Endothelial cell of umbilical vein (primary cell): ENCODE data around the gene ZC3H18. TPM values are rescaled to one million over a fixed set of nuclear protein-coding genes. Genes with fewer than 3 reads are reported as not detected.

ENCODE experiments used
- BruUV-seq: library from RNA; stranded (reverse); fragments of 400-500 nt; replicated peaks from 2 replicates; lab custom pipeline; 2021; lab: Mats Ljungman, UMichigan
- CTCF ChIA-PET: fragments of 300-600, 350-600 bp; sonication (Branson Sonifier 250); formaldehyde crosslinking; loops from one replicate; lab custom pipeline; 2021; ENCODE audit warnings: antibody characterized with exemption, inconsistent platforms; lab: Charles Lee
- POLR2A ChIA-PET: fragments of 300-600, 350-600 bp; sonication (Branson Sonifier 250); formaldehyde crosslinking; loops from one replicate; lab custom pipeline; 2021; ENCODE audit warnings: antibody characterized with exemption, inconsistent platforms; lab: Charles Lee
- DNase-seq: peaks from one replicate; pipeline ENCODE4 v3.0.0-alpha.2; 2011; ENCODE audit warnings: low read depth, low spot score
- FAIRE-seq: peaks from 2 replicates; lab custom pipeline; 2011; peaks lifted over from hg19 to GRCh38; lab: Jason Lieb, UNC
- H2AFZ ChIP-seq: 2 replicates; pipeline ENCODE4 v1.6.0; 2012; ENCODE audit warnings: low read depth, low read length, control low read depth, inconsistent platforms
- H3K27ac ChIP-seq: 2 replicates; pipeline ENCODE4 v1.5.1; 2011; ENCODE audit warnings: low read depth, mild to moderate bottlenecking, control low read depth, low read length, moderate library complexity; ENCODE audit not compliant: insufficient read depth
- H3K27me3 ChIP-seq, 2 experiments: 2 replicates each; pipeline versions ENCODE4 v1.6.0 to v1.6.1; 2011; ENCODE audit warnings: low read length in 2 of 2, mixed read lengths in 1 of 2; ENCODE audit not compliant: control insufficient read depth in 2 of 2, insufficient read depth in 2 of 2
- H3K36me3 ChIP-seq, 2 experiments: 2 replicates in 1 of 2; 3 replicates in 1 of 2; pipeline ENCODE4 v1.5.1; 2011; ENCODE audit warnings: low read length in 2 of 2, mild to moderate bottlenecking in 1 of 2, moderate library complexity in 1 of 2; ENCODE audit not compliant: control insufficient read depth in 2 of 2, insufficient read depth in 2 of 2; ENCODE audit errors: extremely low read depth in 1 of 2
- H3K4me1 ChIP-seq: 3 replicates; pipeline ENCODE4 v1.5.1; 2011; ENCODE audit warnings: mild to moderate bottlenecking, low read length; ENCODE audit not compliant: control insufficient read depth, insufficient read depth; ENCODE audit errors: extremely low read depth
- H3K4me2 ChIP-seq: 2 replicates; pipeline ENCODE4 v1.6.1; 2011; ENCODE audit warnings: low read length, control low read depth, mixed read lengths; ENCODE audit not compliant: insufficient read depth
- H3K4me3 ChIP-seq, 3 experiments: fragments of 200-600 bp in 1 of 3; sonication (generic), shearing (Covaris generic) in 1 of 3; replicated peaks in 1 of 3; 2 replicates each; pipeline ENCODE4 v1.5.1; 2011 to 2016; ENCODE audit warnings: control low read depth in 3 of 3, low read length in 3 of 3, mild to moderate bottlenecking in 2 of 3, inconsistent platforms in 1 of 3, low read depth in 1 of 3, moderate library complexity in 1 of 3; ENCODE audit not compliant: insufficient read depth in 1 of 3
- H3K79me2 ChIP-seq: 2 replicates; pipeline ENCODE4 v1.6.0; 2012; ENCODE audit warnings: low read length, inconsistent platforms; ENCODE audit not compliant: control insufficient read depth, insufficient read depth
- H3K9ac ChIP-seq: replicated peaks from 2 replicates; pipeline ENCODE3; 2011; ENCODE audit warnings: low read length, control low read depth; ENCODE audit not compliant: insufficient read depth; ENCODE audit errors: extremely low read depth
- H3K9me1 ChIP-seq: replicated peaks from 3 replicates; pipeline ENCODE4 v1.6.0; 2011; ENCODE audit warnings: mild to moderate bottlenecking, low read length; ENCODE audit not compliant: control insufficient read depth, insufficient read depth; ENCODE audit errors: extremely low read depth
- H3K9me3 ChIP-seq: replicated peaks from 2 replicates; pipeline ENCODE4 v1.5.1; 2012; ENCODE audit warnings: low read length, inconsistent platforms; ENCODE audit not compliant: control insufficient read depth, insufficient read depth
- H4K20me1 ChIP-seq: replicated peaks from 2 replicates; pipeline ENCODE3; 2011; ENCODE audit warnings: mild to moderate bottlenecking, low read length; ENCODE audit not compliant: control insufficient read depth, insufficient read depth; ENCODE audit errors: extremely low read depth
- EZH2 ChIP-seq: IDR thresholded peaks from 2 replicates; pipeline ENCODE4 v1.6.1; 2012; ENCODE audit warnings: borderline replicate concordance, low read depth, mild to moderate bottlenecking, moderate library complexity, low read length, inconsistent platforms; ENCODE audit not compliant: severe bottlenecking
- FOS ChIP-seq: IDR thresholded peaks from 2 replicates; pipeline ENCODE4 v1.6.1; 2011; ENCODE audit warnings: mild to moderate bottlenecking, low read length, moderate library complexity, borderline replicate concordance; ENCODE audit not compliant: insufficient read depth
- GATA2 ChIP-seq: IDR thresholded peaks from 2 replicates; pipeline ENCODE4 v1.7.0; 2011; ENCODE audit warnings: low read depth, mild to moderate bottlenecking, moderate library complexity, mixed read lengths, low read length; ENCODE audit not compliant: insufficient read length, insufficient read depth
- JUN ChIP-seq: IDR thresholded peaks from 2 replicates; pipeline ENCODE4 v1.6.1; 2011; ENCODE audit warnings: borderline replicate concordance, low read depth; ENCODE audit not compliant: insufficient read length, insufficient read depth
- MAX ChIP-seq: IDR thresholded peaks from 2 replicates; pipeline ENCODE4 v1.6.1; 2011; ENCODE audit not compliant: insufficient read depth, insufficient read length
- MYC ChIP-seq: IDR thresholded peaks from one replicate; pipeline ENCODE4 v1.6.1; 2011; ENCODE audit warnings: mild to moderate bottlenecking, low read depth, low read length
- POLR2A ChIP-seq: IDR thresholded peaks from 2 replicates; pipeline ENCODE4 v1.6.1; 2012; ENCODE audit warnings: low read depth, mild to moderate bottlenecking, control low read depth, low read length
- POLR2AphosphoS5 ChIP-seq: IDR thresholded peaks from 2 replicates; pipeline ENCODE4 v1.6.1; 2012; ENCODE audit warnings: low read depth, mild to moderate bottlenecking, control low read depth, low read length, moderate library complexity; ENCODE audit not compliant: insufficient read depth
- dilution Hi-C: fragments of 300-500 bp; cut with MboI; formaldehyde crosslinking; loops from one replicate; pipeline ENCODE4 v1.15.0; 2019; ENCODE audit warnings: low sequenced_read_pairs; ENCODE audit not compliant: extremely low pct_ligation_motif_present
- intact Hi-C: fragments of 100-400 bp; cut with micrococcal nuclease; formaldehyde crosslinking; loops from one replicate; pipeline ENCODE4 v1.10.0; 2022
- polyA plus RNA-seq, 4 experiments: library from polyadenylated mRNA; depleted of rRNA in 3 of 4; stranded (reverse) in 3 of 4; unstranded in 1 of 4; fragments of >200 nt; gene quantifications; 2 replicates each; pipeline versions ENCODE4 v1.2.1 to v1.2.3, GENCODE V29; 2011 to 2012; ENCODE audit warnings: missing spikeins in 1 of 4
- total RNA-seq: library from RNA; stranded (reverse); gene quantifications from 2 replicates; pipeline ENCODE4 v1.2.3, GENCODE V29; 2021
- TF ChIP-seq, protein P1 (sequence below), 2 donors: IDR thresholded peaks; 1 replicate in 1 of 2; 2 replicates in 1 of 2; pipeline ENCODE4 v1.5.1; 2011; ENCODE audit warnings: low read length in 2 of 2, mild to moderate bottlenecking in 2 of 2, moderate library complexity in 2 of 2, control low read depth in 1 of 2, inconsistent platforms in 1 of 2, low read depth in 1 of 2; ENCODE audit not compliant: insufficient read depth in 1 of 2; ENCODE audit errors: extremely low read depth in 1 of 2

ZC3H18 gene
- total and polyA plus RNA-seq, 2 donors (not counting 3 experiments of a cell fraction or from before 2014, with no cell fraction given) = 12.1 to 52.8 TPM

DNA sequence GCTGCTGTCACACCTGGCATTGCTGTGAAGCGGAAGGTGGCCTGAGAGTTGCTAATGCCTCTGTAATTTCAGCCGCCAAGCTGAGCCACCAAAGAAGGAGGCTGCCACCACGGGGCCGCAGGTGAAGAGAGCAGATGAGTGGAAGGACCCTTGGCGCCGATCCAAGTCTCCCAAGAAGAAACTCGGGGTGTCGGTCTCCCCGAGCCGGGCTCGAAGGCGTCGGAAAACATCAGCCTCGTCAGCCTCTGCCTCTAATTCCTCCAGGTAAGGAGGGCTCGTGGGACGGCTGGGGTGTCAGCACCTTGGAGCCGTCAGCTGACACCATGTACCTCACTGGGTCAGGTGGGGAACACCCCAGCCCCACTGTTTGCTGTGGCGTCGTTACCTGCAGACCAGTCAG, 51.9 kb downstream of the ZC3H18 start:
- TF ChIP-seq MYC = no peak
- TF ChIP-seq FOS = no peak
- TF ChIP-seq POLR2A = no peak
- TF ChIP-seq JUN = no peak
- TF ChIP-seq POLR2AphosphoS5 = no peak
- no peak for TF ChIP-seq GATA2
- TF ChIP-seq EZH2 = no peak
- no peak for TF ChIP-seq MAX
- TF ChIP-seq, protein P1, sequence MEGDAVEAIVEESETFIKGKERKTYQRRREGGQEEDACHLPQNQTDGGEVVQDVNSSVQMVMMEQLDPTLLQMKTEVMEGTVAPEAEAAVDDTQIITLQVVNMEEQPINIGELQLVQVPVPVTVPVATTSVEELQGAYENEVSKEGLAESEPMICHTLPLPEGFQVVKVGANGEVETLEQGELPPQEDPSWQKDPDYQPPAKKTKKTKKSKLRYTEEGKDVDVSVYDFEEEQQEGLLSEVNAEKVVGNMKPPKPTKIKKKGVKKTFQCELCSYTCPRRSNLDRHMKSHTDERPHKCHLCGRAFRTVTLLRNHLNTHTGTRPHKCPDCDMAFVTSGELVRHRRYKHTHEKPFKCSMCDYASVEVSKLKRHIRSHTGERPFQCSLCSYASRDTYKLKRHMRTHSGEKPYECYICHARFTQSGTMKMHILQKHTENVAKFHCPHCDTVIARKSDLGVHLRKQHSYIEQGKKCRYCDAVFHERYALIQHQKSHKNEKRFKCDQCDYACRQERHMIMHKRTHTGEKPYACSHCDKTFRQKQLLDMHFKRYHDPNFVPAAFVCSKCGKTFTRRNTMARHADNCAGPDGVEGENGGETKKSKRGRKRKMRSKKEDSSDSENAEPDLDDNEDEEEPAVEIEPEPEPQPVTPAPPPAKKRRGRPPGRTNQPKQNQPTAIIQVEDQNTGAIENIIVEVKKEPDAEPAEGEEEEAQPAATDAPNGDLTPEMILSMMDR (IDR thresholded peaks at IDR 0.05; ENCODE audit: extremely low read depth in 1 of 2, insufficient read depth in 1 of 2, low read depth in 1 of 2, low read length in 2 of 2) = no peak
- peaks cover 12 to 45% of the 10 kb centered on the region in 2 experiments for H3K36me3 ChIP-seq
- no peaks in the 10 kb centered on the region for H3K9me3 ChIP-seq
- no peaks in the 10 kb centered on the region for H3K79me2 ChIP-seq
- no peaks in the 10 kb centered on the region for H3K9me1 ChIP-seq
- ChIA-PET POLR2A (no interaction called here), CTCF (no interaction called here)
- dilution Hi-C loops = no loop called here
- H4K20me1 ChIP-seq = no peaks in the 10 kb centered on the region
- intact Hi-C loops = no loop called here
- H3K9ac ChIP-seq = no peak overlapping the region
- no peak for DNase-seq
- H3K27ac ChIP-seq = no peak overlapping the region
- BruUV-seq = no TSS peak
- no peaks in the 10 kb centered on the region for H3K27me3 ChIP-seq
- no peak for FAIRE-seq
- no peaks in the 10 kb centered on the region for H3K4me1 ChIP-seq
- H3K4me2 ChIP-seq = no peak overlapping the region
- H2AFZ ChIP-seq = no peak overlapping the region
- H3K4me3 ChIP-seq = no peak overlapping the region
